HG02610 (cell line): ENCODE data around the gene CYFIP2.
A peak's percentile ranks its signal among the peaks of the same experiment; 100 is the strongest.

Experiments
- ATAC-seq: cut with Tn5 transposase; IDR thresholded peaks from one replicate; pipeline ENCODE4 v1.9.1; 2021; ENCODE audit warnings: mild to moderate bottlenecking, moderate library complexity; ENCODE audit not compliant: unreplicated experiment

The CYFIP2 gene

GRCh38 chr5:157253547-157253946 is 12.4 kb upstream of the CYFIP2 start:
- peak; percentile 31 for ATAC-seq

- no peak for ATAC-seq
Measured at GRCh38 chr5:157258450-157258849, 7.5 kb upstream of the CYFIP2 start.

GRCh38 chr5:157259699-157260098 is 6.2 kb upstream of the CYFIP2 start:
- ATAC-seq, result no peak

GRCh38 chr5:157263496-157264090 is 2.3 kb upstream of the CYFIP2 start:
- no peak for ATAC-seq

GRCh38 chr5:157266286-157267007 is 524 bp downstream of the CYFIP2 start:
- peak; percentile 41 for ATAC-seq

- no peak for ATAC-seq
Measured at GRCh38 chr5:157267025-157267424, 1.1 kb downstream of the CYFIP2 start.

GRCh38 chr5:157267761-157268480 is 2.0 kb downstream of the CYFIP2 start:
- no peak for ATAC-seq

GRCh38 chr5:157269165-157269671 is 3.3 kb downstream of the CYFIP2 start:
- no peak for ATAC-seq

- ATAC-seq, result no peak
Measured at GRCh38 chr5:157269761-157270272, 3.9 kb downstream of the CYFIP2 start.

- ATAC-seq, result no peak
Measured at GRCh38 chr5:157270771-157271170, 4.8 kb downstream of the CYFIP2 start.

- peak; percentile 88 for ATAC-seq
Measured at GRCh38 chr5:157271740-157272271, 5.9 kb downstream of the CYFIP2 start.

- peak; percentile 39 for ATAC-seq
Measured at GRCh38 chr5:157273131-157273556, 7.2 kb downstream of the CYFIP2 start.

- no peak for ATAC-seq
Measured at GRCh38 chr5:157275403-157275802, 9.5 kb downstream of the CYFIP2 start.

- ATAC-seq, result no peak
Measured at GRCh38 chr5:157278319-157279037, 12.6 kb downstream of the CYFIP2 start.

GRCh38 chr5:157279605-157280239 is 13.8 kb downstream of the CYFIP2 start:
- no peak for ATAC-seq

- ATAC-seq, result no peak
Measured at GRCh38 chr5:157280927-157281326, 15.0 kb downstream of the CYFIP2 start.

- ATAC-seq, result no peak
Measured at GRCh38 chr5:157282150-157282549, 16.2 kb downstream of the CYFIP2 start.

GRCh38 chr5:157283434-157283833 is 17.5 kb downstream of the CYFIP2 start:
- peak; percentile 98 for ATAC-seq

- ATAC-seq, result no peak
Measured at GRCh38 chr5:157284458-157285212, 18.7 kb downstream of the CYFIP2 start.
